COLO829 (cell line): ENCODE results near the gene PHF10.

Source experiments
- DNase-seq: peaks from one replicate; pipeline ENCODE4 v3.0.0; 2012; ENCODE audit warnings: low spot score

The PHF10 gene

DNA sequence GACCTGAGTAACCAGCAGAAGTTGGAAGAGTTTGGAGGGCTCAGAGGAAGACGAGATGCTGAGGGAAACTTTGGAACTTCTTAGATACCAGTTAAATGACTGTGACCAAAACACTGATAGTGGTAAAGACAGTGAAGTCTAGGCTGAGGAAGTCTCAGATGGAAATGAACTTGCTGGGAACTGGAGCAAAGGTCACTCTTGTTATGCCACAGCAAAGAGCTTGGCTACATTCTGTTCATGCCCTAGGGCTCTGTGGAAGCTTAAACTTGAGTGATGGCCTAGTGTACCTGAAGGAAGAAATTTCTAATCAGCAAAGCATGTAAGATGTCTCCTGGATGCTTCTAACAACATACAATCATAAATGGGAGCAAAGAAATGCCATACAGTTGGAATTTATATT lies 47.2 kb downstream of the PHF10 start:
- DNase-seq = no peak

DNA sequence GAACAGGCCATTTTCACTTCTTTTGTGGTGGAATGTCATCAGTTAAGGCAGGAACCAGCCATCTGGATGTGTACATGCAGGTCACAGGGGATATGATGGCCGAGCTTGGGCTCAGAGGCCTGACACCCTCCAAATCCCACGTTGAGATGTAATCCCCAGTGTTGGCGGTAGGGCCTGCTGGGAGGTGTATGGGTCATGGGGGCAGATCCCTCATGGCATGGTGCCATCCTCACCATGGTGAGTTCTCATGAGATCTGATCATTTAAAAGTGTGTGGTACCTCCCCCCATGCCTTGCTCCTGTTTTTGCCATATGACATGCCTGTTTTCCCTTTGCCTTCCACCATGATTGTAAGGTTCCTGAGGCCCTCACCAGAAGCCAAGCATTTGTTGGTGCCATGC lies 49.3 kb downstream of the PHF10 start:
- no peak for DNase-seq

DNA sequence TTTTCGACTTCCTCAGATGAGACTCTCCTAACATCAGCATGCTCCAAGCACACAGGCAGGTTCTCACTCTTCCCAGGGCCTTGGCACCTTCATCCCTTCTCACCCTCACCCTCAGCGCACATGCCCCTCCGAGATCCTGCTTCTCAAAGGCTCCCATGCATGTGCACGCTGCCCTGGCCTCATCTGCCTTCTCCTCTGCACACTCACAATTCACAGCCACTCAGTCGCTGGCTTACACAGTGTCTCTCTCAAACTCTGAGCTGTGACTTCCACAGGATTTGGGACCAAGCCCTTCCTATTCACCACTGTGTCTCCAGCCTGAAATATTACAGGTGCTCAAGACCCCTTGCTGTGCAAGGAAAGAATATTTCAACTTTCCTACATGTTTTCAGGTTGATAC lies 52.7 kb downstream of the PHF10 start:
- no peak for DNase-seq

DNA sequence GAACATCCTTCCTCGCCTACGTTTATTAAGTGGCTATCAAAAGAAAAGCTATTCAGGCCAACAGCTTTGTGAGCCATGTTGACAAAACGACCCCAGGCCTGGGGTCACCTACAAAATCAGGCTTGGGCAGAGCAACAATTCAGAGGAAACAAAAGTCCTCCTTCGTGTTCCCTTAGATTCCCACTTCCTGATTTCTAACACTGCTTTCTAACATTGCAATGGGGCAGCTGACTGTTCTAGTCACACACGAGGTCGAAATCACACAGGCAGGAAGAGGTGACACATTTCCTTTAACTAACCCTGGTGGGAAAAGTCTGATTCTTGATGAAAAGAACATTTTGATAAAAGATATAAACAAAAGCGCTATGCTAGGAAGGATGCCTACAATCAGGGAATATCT lies 54.4 kb downstream of the PHF10 start:
- DNase-seq = peak; percentile 61

DNA sequence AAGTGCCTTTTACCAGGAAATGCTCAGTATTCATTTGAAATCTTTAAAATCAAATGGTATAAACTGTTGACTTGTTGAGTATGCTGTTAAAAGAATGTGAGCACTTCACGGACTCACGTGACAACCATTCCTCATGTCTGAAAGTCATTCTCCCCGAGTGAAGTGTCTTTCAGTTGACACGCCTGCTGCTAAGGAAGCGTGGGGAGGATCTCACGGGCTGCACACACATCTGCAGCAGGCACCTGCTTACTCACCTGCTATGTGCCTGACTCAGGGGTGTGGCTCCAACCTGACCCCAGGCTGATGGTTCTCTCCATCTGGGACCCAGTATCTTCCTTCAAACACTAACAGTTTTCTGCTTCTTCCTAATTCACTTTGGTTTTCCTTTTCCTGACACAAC lies 55.2 kb downstream of the PHF10 start:
- no peak for DNase-seq

DNA sequence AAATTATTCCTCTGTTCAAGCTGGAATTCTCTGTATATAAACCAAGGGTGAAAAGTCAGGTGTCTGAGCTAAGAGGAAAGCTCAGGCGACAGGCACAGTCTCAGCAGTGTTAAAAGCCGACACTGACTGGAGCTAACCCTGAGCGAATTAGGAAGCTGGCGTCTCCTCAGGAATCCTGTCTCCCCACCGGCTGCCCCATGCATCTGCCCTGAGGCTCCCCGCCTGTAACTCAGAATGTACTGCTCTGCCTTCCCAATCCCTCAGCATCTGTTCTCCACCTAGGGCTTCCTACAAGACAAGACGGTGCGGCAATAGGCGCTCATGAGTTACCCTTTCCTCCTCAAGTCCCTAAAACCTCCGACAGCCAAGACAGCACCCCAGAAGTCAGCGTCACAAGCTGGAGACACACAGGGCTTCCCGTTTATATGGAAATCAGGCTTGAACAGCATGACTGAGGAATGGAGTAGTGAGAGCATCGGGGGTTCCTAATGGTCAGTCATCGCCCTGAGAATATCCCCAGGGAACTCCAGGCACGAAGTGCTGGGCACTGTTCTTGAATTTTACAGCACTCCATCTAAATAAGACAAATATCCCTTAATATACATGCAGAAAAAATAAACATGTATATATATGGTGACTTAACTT lies 56.0 kb downstream of the PHF10 start:
- DNase-seq = no peak

DNA sequence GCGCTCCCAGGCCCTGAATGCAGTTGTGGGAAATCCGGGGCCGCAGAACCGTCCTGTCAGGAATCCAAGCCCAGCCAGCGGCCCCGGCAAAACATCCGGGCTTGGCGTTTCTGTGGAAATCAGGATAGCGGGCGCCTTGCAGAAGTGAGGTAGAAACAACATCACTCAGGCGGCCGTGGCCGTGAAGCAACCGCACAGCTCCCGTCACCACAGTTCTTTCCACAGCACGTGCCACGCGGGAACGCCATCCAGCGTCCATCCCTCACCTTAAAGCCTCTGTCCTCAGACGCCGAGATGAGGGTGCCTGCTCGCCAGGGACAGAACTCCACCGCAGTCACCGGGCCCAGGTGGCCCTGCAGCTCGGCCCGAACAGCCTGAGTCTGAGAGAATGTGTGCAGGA lies 56.6 kb downstream of the PHF10 start:
- DNase-seq = no peak

DNA sequence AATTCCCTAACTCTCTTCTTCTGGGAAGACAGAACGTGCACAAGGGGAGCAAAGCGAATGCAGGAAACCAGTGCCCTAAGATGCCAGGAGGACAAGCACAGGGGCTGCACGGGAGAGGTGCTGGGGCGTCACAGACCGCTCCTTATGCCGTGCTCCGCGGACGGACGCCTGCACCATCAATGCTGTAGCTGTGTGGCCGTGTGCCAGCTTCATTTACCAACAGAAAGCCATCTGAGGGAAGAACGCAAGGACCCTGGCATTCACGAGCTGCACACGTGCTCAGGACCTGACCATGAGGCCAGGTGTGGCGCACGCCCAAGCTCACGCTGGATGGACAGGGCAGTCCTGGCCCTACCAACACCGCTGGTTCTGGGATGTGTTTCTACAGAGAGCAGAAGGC lies 57.9 kb downstream of the PHF10 start:
- no peak for DNase-seq

DNA sequence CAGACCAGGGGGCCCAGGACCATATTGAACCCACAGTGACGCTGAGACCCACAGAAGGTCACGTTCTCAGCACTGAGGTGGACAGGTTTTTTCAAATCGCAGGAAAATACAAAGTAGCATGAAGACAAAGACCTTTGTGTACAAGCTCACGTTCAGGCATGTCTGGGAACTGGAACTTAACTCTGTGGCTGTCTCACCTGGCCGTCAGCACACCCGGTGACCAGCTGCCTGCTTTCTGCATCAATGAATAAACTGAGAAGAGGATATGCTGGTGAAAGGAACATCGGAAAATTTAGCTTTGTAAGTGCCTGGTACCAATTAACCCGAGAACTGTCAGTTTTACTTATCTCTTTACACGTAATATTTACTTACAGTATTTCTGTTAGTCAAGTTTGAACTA lies 59.0 kb downstream of the PHF10 start:
- DNase-seq = no peak

DNA sequence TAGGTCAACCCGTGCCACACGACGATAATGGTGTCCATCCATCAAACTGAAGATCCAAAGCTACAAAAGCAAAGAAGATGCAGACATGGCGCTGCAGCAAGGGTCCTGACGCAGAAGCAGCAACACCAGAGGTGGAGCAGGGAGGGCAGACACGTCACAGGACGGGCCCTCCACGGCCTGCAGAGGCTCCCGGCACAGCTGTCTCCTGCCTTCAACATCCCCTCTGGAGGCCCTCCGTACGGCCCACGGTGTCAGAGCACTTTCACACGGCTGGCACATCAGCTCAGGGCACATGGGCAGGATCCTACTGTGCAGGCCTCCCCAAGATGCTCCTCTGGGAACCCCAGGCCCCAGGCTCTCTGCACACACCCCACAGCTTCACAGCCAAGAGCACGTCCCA lies 60.1 kb downstream of the PHF10 start:
- DNase-seq = no peak

DNA sequence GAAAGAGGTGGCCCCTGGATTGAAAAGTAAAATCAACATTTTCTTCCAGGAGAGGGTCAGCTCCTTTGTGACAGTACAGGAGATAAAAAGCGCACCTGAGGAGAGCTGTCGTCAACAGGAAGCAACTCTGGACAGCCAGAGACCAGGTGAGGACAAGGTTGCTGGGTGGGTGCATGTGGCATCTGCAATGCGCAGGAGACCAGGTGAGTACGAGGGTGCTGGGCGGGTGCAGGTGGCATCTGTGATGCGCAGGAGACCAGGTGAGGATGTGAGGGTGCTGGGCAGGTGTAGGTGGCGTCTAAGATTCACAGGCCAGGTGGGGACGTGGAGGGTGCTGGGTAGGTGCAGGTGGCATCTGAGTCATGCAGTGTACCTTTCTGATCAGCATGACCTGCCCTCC lies 60.8 kb downstream of the PHF10 start:
- no peak for DNase-seq

DNA sequence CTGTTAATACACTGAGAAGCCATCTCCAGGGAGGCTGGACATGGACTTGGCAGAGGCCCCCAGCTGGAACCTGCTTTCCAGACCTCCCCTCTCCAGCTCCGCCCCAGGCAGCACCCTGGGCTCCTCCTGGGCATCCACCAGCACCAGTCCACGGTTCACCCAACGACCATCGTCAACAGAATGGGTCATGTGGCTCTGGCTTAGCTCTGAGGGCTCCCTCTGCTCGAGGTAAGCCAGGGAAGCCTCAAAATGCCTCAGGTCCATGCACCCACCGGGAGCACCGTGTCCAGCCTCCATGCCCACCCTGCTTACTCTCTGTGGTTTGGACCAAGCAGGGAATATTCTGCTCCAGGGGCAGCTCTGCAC lies 62.9 kb downstream of the PHF10 start:
- DNase-seq = no peak

DNA sequence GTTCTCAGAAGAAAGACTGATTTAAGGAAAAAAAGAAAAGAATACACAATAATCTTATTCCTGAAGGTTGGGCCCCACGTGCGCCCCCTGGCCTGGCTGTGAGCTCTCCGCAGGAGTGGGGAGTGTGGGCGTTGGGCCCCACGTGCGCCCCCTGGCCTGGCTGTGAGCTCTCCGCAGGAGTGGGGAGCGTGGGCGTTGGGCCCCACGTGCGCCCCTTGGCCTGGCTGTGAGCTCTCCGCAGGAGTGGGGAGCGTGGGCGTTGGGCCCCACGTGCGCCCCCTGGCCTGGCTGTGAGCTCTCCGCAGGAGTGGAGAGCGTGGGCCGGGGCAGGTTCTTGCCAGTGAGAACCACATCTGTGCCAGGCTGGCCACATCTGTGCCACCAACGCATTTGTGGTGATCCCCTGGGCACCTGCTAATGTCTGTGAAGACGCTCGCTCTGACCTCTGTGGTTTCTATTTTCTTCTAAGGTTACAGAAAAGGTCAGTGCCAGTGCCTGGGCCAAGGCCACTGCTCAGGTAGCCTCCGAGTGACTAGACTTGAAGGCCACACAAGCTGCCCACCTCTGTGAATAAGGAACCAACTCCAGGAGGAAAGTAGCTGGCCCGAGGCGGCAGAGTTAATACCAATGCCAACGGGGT lies 63.4 kb downstream of the PHF10 start:
- no peak for DNase-seq

DNA sequence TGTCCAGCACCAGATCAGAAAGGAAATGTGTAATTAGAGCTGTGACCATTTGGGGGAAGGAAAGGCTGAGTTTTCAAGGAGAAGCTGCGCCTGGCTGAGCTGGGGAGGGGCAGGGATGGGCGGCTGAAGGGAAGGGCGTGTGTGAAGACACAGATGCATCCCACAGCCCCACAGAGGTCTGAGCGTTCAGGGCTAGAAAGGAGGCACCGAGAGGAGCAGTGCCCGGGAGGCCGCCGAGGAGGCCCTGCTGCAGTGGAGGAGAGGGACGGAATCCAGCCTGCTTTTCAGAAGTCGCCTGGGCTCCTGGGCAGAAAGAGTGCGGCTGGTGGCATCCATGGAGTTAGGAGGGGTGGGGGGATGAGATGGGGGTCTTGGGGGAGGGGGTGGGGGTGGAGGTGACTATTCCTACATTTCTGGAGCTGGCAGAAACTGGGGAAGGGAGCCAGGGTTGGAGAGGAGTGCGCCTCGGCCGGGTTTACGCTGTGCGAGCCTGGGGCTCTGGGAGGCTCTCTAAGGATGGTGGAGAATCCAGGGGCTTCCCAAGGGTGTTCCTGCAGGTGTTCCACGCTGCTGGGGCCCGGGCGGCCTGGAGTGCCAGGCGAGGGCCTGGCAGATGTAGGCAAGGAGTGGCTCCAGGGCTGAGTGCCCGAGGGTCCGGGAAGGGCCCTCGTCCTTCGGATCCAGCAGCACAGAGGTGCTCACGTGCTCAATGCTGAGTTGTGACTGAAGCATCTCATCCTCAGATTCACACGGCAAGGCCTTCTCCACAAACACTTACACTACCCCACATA lies 64.3 kb downstream of the PHF10 start:
- no peak for DNase-seq

DNA sequence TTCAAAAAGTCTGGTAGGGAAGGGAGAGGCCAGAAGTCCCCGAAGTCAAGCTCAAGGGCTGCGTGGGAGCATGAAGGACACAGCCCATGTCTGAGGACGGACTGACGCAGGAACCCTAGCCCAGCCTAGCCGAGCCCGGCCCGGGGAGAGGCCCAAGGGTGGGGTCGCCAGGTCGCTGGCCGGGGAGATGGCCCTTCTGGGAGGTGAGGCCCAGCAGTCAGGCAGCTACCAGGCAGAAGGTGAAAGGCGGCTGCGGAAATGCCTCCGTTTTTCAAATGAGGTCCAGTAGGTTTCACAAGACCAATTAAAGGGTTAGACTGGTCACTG lies 67.1 kb downstream of the PHF10 start:
- no peak for DNase-seq

DNA sequence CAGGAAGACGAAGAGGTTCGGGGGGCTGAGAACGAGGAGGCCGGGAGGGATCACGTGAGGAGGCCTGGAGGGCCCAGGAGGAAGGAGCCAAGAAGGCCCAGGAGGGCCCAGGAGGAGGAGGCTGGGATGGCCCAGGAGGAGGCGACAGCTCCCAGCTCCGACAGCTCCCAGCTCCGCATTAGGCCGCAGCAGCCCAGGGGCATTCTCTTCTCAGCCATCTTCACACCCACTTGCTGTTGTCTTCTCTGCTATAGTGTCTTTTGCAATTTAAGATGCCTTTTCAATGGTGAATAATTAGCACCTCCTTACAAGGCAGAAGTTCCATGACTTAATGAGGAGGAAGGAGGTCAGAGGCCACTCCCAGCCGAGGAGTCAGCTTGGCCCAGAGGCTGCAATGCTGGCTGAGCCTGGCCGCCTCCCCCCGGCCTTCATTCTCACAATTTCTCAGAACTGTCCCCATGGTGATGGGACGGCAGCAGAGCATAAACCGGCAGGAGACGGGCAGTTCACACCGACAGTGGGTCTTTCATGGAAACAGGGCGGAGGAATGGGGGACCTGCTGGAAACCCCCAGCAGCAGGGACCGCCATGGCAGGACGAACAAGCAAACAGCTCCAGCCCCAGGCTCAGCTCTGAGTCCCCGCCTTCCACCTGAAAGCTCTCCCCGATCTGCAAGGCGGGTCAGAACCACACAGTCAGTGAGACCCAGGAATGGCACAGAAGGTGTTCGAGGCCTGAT lies 67.6 kb downstream of the PHF10 start:
- no peak for DNase-seq

DNA sequence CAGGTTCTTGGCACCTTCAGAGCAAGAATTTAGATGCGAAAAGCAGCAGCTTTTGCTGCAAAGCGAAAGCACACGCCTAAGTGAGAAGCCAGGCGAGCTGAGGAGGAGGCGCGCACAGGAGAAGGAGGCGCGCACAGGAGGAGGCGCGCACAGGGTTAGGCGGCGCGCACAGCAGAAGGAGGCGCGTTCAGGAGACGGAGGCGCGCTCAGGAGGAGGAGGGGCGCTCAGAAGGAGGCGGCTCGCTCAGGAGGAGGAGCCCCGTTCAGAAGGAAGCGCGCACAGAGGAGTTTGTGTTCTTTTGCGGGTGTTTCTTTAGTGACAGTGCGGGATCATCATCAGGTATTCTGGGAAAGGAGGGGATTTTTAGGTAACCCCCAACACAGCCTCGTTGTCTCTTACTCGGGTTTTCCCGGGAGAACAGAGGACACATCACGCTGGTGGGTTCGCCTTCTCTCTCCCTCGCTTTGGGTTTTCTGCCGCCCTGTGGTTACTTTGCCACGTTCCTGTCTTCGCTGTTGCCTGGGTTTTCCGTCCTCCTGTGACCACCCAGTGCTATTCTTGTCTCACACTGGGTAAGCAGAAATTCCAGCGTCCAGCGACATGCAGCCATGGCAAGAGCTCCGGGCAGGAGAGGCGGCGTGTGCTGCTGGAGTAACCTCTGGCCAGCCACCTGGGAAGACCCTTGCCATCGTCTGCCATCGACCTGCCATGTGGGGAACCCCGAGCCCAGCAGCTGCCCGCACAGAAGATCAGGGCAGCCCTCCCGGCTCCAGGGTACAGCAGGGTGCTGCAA lies 69.5 kb downstream of the PHF10 start:
- peak; percentile 18 for DNase-seq
